ENCODE data around the gene SUMO3.

DNA sequence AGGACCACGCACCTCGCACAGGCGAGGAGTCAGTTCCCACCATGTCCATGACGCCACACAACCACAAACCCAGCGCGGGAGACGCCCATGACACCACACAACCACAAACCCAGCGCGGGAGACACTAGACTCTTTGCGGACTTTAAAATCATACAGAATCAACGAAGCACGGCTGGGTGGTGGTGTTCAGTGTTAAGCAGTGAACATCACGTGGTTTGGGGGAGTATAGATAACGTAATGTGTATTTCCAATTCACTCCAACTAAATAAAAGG lies 36.5 kb upstream of the SUMO3 start:
- TF ChIP-seq, protein P1, sequence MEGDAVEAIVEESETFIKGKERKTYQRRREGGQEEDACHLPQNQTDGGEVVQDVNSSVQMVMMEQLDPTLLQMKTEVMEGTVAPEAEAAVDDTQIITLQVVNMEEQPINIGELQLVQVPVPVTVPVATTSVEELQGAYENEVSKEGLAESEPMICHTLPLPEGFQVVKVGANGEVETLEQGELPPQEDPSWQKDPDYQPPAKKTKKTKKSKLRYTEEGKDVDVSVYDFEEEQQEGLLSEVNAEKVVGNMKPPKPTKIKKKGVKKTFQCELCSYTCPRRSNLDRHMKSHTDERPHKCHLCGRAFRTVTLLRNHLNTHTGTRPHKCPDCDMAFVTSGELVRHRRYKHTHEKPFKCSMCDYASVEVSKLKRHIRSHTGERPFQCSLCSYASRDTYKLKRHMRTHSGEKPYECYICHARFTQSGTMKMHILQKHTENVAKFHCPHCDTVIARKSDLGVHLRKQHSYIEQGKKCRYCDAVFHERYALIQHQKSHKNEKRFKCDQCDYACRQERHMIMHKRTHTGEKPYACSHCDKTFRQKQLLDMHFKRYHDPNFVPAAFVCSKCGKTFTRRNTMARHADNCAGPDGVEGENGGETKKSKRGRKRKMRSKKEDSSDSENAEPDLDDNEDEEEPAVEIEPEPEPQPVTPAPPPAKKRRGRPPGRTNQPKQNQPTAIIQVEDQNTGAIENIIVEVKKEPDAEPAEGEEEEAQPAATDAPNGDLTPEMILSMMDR (IDR thresholded peaks at IDR 0.05) = no peak
- TF ChIP-seq POLR2A (IDR thresholded peaks at IDR 0.05) = no peak
- no peak for TF ChIP-seq POLR2AphosphoS5 (IDR thresholded peaks at IDR 0.05)
